GDM1 (cell line): ENCODE measurements around the gene RAB30.

ENCODE experiments used
- DNase-seq: peaks from one replicate; lab custom pipeline; 2025; lab: John Stamatoyannopoulos, UW

Gene RAB30

DNA sequence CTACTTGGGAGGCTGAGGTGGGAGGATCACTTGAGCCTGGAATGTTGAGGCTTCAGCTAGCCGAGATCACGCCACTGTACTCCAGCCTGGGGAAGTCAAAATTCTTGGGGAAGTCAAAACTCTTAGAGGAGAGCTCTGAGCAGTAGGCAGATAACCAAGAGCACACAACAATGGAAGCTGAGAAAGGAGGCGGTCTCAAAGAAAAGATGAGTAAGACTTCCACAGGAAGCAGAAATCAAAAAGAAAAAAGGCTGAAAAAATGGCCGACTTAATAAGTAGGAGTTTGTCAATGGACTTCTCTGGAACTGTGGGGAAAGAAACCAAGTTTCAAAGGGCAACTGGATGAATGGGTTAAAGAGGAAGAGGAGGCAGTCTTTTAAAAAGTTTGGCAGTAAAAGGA, 32.1 kb downstream of the RAB30 start:
- no peak for DNase-seq

DNA sequence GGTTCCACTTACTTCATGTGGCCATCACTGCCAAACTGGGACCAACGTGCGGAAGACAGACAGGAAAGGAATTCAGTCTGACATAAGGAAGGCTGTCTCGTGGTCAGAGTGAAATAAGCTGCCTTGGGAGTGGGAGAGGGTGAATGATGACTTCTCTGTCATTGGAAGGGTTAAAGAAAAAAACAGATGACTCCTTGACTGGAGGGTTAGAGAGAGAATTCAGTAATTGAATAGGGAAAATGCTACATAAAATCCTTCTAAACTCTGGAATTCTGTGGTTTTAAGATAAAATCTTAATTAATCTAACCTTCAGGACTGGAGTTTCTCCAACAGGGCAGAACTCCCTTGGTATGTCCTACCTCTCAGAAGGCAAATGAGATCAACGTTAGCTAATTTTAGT, 33.8 kb downstream of the RAB30 start:
- DNase-seq, result no peak

DNA sequence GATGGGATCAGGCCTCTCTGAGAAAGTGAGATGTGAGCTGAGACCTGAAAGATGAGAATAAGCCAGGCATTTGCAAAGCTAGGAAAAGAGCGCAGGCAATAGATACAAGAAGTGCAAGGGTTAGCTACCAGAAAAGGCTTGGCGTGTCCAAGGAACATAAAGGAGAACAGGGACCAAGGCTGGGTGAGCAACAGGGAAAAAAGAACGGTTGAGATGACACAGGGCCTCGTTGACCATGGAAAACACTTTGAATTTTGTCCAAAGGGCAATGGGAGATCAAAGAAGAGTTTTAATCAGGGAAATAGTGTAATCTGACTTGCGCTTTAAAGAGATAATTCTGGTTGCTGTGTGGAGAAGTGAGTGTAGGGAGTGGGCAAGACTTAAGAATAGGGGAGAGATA, 35.0 kb downstream of the RAB30 start:
- DNase-seq, result no peak

DNA sequence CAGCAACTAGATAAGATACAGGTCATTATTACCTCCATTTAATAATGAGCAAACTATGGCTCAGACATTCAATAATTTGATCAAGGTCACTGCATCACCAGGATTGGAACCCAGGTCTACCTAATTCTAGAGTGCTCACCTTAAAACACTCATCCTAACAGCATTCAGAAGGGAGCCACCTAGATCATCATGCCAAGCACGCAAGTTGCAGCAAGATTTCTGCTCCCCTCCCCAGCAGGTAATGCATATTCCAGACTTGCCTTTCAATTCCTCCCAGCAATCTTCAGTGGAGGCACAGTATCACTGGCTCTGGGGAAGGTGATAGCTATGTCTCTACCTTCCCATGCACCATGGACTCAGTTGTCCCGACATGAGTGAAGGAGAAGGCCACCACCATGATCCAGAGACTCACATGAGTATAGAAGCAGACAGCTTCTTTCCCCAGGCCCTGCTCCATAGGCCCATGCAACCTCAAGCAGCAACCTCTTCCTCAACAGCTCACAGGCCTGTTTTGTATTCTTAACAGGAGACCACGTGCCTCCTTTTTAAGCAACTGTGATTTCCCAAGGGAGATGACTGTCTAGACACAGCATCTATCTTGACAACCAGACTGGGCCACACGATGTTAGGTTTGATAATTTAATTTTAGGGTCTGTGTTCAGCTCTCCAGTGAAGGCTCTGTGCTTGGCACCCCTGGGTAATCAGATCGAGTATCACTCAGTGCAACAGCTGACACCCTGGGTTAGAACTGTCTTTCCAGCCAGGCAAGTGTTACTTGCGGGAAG, 36.4 kb downstream of the RAB30 start:
- DNase-seq, result no peak

DNA sequence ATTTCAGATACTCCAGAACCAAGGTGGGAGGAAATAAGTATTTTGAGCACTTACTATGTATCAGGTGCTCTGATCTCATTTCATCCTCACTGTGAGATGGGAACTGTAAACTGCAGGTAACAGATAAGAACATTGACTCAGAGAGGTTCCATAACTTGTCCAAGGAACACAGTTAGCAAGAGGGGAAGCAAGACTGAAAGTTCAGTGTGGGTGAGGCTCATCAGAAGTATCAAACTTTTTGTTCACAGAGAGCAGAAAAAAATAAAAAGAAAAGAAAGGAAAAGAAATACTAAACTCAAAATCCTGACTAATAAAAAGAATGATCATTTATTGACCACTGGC, 37.1 kb downstream of the RAB30 start:
- no peak for DNase-seq

DNA sequence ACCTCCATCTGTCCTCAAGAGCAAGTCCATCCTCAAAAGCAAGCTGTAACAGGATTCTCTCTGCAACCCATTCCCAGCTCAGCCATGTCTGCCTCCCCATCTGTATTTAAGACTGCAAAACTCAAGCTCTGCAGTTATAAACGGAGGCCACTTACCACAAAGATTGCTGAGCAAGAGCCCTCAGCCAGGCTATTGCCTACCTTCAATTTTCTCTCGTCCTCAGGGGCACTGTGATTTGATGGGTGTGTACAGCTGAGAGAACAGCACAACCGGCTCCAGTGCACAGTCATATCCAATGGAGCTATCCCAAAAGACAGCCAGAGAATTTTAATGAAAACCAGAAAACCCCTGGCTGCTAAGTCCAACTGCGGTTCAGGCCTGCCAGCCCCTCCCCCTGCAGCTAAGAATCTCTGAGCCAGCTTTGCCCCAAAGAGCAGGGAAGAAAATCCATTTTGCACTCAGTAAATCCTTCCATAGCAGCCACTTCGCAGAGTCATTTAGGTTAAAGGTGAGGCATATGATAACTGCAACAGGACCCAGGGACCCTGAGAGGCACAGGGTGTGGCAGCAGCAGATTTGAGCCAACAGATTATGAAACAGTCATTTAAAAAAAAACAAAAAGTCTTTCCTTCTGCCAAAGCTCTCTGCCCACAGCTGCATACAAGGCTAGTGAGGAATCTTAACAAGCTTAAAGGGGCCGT, 37.6 kb downstream of the RAB30 start:
- DNase-seq, result no peak

DNA sequence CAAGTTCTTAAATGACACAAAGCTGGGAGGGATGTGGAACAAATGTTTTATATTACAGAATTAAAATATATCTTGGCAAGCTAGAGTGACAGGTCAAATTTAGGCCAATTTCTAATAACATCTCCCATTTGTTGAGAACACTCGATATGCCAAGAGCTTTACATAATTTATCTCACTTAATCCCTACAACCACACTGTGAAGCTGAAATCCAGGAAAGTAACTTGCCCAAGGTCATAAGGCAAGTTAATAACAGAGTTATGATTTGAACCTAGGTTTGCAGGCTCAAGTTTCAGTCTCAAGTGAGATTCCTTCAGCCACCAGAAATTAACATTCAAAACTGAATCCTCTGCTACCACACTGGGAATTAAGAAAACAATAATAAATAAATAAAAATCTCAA, 38.3 kb downstream of the RAB30 start:
- DNase-seq, result no peak

DNA sequence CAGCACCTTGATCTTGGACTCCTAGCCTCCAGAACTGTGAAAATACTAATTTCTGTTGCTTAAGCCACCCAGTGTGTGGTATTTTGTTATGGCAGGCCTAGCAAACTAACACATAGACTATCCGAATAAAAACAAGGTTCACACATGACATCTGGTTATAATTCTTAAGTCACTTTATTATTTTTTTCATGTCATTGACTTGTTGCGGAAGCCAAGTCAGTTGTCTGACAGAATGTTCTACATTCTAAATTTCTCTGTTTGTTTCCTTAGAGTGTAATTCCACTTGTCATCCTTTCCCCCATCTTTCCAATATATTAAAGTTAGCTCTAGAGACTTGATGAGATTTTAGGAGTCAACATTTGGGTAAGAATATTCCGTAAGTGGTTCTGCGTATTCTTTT, 40.6 kb downstream of the RAB30 start:
- no peak for DNase-seq

DNA sequence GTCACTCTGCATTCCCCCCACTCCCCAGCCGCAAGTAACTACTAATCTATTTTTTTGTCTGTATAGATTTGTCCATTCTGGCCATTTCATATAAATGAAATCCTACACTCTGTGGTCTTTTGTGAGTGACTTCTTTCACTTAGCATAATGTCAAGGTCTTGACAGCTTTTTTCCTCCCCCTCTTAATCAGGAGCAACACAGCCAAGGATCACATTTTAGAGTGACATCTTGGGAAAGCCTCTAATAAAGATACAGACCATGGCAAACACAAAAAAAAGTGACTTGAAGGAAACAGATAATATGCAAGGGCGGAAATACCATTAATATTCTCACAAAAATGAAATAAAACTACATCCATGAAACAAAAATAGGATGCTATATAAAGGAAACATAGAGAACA, 43.9 kb downstream of the RAB30 start:
- no peak for DNase-seq

DNA sequence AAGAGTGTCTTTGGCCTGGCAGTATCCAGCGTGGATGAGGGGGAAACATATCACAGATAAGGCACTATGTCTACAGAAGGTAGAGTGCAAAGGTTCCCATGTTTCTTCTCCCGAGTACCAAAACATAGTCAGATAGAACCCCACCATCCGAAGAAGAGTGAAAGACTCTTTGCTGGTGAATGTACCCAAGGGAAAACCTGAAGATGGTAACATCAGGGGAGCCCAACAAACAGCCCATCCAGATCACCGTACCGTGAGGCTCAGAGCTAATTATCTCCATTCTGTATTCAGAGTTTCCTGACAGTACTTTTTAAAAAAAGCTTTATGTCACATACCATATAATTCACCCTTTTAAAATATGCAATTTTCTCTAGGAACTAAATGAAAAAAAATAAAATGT, 44.4 kb downstream of the RAB30 start:
- no peak for DNase-seq

DNA sequence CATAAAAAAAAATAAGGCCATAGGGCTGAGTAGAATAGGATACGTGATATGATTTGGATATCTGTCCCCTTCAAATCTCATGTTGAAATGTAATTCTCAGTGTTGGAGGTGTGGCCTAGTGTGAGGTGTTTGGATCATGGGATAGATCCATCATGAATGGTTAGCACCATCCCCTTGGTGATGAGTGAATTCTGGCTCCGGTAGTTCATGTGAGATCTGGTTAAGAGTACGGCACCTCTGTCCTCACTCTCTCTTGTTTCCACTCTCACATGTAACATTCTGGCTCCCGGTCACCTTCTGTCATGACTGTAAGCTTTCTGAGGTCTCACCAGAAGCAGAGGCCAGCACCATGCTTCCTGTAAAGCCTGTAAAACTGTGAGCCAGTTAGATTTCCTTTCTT, 45.5 kb downstream of the RAB30 start:
- no peak for DNase-seq

DNA sequence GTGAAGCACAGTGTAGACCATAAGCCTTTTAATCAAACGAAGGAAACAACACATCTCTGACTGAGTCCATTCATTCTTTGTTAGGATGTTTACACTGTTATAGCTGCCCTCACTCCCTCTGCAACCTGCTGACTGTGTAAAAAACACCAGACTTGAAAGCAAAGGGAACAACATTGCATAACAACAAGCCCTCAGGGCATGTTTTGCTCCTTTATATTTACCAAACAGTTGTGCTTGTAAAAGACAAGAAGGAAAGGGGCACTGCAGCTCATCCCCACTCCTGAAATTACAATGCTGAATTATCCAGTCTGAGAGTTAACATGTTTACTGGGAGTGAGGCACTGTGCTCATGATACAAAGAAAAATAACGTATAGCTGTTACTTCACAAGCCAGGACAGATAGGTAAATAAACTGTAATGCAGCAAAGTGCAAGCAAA, 46.4 kb downstream of the RAB30 start:
- no peak for DNase-seq

DNA sequence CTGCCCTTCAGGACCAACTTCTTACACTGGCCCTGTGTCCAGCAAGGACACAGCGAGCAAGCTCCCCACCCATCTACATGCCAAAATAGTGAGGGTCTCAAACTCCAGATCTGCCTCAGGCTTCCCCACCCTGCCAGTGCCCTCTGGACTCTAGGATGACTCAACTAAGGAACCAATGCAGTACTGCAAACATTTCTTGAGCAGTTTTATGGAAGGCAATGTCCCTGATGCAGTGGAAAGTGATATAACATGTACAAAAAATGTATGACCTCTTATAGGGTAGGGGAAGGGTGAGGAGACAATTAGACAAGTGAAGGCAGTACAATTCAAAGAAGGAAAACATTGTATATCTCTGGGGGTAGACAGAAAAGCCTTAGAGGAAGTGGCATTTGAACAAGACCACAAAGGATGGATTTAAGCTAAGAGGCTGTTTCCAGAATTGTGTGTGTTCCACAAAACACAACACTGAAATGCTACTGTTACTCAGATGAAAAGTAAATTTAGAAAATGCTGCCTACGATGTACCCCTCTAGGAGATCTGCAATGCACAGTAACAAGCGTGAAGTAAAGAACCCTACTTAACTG, 47.3 kb downstream of the RAB30 start:
- DNase-seq, result no peak

DNA sequence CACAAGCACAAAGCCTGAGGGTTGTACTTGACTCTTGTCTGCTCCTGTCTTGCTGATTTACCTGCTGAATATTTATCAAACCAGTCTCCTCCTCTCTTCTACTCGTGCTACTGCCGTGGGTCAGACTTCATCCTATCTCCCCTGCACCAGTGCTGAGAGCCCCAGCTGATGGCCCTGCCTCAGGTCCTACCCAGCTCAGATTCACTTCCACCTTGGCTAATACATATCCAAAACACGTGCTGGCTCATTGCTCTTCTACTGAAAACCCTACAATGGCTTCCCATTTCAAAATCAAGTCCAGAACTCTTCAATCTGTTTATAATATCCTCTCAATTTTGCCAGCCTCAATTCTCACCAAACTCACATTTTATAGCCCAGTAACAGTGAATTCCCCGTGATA, 48.3 kb downstream of the RAB30 start:
- no peak for DNase-seq

DNA sequence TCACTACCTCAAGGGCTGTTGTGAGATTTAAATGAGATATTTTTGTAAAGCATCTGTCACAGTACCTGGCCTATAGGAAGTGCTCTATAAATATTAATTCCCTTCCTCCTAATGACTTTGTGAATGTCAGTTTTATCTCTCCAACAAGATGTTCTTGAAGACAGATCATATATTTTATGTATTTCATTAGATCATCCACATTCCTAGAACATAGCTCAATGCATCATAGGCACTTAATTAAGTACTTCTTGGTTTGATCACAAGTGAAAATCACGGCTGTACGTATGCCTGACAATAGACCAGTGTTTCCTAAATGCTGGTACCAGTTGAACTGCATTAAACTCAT, 49.9 kb downstream of the RAB30 start:
- DNase-seq, result no peak

DNA sequence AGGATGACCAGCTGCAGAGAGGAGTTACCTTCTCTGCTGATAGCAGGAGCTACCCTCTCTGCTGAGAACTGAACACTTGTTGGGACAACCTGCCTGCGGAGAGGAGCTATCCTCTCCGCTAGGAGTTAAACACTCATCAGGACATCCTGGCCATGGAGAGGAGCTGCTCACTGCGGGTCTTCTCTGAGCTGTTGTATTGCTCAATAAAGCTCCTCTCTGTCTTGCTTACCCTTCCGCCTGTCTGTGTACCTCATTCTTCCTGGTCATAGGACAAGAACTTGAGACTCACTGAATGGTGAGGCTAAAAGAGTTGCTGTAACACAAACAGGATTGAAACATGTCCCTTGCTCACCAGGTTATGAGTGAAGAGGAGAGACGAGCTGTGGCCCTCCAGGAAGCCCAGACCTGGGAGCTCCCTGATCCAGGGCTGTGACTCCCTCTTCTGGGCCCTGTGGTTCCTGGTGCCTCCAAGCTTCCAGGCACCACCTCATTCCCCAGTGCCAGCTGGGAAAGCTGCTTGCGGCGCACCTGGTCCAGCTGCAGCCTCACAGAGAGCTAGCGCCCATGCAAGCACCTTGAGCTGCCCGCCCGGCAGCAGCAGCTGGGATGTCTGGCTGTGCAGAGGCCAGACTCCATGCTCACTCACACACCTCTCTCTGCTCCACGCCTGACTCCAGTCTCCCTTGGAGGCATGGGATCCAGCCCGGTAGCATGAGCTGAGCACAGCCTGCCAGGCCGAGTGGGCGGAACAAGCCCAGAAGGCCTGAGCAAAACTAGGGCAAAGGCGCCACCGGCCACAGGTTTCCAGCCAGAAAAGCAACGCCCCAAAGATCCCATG, 50.5 kb downstream of the RAB30 start:
- no peak for DNase-seq

DNA sequence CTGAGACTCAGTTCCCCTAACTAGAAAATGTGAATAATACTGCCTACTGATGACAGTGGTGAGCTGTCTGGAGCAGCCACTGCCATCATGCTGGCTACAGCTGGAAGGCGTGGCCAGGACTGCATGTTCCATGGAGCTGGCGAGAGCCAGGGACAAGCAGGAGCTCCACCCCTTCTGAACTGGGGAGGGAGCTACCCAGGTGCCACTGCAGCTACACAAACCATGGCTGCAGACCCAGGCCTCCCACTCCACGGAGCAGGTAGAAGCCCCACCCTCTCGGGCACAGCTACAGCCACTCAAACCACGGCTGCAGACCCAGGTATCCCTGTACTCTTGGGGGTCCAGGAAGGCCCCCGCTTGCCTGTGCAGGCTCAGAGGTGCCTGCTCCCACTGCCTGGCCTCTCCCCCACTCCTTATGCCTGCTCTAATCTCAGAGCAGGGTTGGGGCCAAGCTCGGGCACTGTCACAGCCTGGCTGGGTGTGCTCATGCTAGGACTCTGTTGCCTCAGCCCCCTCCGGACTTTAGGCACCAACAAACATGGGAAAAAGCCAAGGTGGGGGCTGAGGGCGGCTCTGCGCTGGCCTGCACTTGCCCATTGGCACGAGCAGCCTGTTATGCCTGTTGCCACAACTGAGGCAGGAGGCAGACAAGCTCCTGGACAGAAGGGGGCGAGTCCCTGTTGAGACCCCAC, 51.7 kb downstream of the RAB30 start:
- no peak for DNase-seq

DNA sequence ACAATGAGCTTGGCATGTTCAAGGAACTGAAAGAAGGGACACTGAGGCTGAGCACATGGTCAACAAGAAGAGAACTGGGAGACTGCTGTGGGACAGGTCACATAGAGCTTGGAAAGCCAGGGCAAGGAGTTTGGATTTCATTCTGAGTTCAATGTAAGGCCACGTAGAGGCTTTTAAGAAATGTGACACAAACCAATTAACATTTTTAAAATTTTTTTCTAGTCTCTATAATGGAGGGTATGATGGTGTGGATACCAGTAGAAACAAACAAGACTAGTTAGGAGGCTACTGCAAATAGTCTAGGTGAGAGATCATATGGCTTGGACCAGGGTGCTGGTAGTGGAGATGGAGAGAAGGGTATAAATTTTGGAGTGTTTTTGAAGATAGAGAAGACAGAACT, 56.7 kb downstream of the RAB30 start:
- no peak for DNase-seq

DNA sequence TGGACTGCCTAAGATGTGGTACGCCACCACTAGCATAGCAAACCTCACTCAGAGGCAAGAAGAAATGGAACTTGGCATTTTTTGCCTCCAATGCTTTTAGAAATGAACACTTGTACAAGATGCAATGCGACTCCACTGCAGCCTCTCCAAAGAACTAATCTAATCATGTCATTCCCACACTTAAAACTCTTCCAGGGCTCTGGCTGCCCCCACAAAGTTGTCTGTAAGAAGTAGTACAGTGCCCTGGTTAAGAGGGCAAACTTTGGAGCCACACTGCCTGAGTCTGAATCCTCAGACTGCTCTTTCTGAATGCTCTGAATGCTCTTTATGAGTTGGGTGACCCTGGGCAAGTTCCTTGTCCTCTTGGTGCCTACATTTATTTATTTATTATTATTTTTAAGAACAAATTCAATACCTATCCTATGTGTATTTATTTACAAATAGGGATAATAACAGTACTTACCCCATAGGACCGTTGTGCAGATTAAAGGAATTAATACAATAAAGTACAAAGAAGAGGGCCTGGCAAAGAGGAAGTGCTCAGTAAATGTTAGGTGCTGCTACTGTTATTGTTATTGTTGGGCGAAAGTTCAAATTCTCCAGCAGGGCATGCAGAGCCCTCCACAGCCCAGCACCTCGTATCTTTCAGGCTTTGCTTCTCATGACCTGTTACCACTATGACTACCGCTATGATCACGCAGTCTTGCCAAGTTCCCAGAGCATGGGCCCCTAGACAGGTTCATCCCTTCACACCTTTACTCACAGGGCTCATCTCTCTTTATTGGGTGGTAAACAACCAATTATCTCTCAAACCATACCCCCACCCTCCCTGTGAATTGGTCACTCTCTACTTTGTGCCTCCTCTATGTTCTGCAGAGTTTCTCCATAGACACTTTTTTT, 59.3 kb downstream of the RAB30 start:
- DNase-seq, result no peak

DNA sequence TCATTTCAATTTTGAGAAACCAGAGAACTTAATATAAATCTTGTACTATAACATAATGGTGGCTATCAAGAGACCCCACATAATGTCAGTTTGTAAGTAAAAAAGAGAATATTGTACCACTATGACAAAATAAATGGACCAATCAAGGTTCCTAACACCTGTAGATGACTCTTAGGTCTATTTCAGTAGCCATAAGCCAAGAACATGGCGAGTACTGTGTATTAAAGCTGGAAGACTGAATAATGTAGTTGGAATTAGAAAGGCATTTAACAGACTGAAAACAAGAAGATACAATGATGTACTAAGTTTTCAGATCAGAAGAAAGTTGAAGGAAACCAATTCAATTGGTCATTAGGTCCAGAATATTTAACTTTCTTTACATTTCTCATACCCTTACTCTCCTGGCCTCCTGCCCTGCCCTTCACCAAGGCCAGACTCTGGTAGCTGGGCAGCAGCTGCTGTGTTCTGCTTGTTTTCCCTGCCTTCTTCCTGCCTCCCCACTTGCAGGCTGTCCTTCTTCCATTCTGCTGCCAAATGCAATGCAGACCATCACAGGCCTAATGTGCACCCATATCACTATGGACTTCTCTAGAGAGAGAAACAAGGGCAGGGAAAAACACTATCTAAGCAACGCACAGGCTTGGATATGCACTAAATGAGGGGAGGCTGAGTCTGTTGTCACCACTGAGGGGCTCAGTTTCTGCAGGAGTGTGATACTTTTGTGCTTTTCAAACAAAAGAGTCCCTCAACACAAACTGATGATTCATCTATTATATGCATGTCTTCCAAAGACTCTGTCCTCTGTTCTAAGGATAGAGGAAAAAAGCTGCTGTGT, 60.1 kb downstream of the RAB30 start:
- DNase-seq, result no peak
